AG04449 (cell line): Measurements from ENCODE around the gene ADRA2C.

Source experiments
- CTCF ChIA-PET: fragments of 350-600 bp; formaldehyde crosslinking; extraction: SDS; loops from one replicate; lab custom pipeline; 2021; ENCODE audit warnings: antibody characterized with exemption; lab: Yijun Ruan, JAX
- POLR2A ChIA-PET: fragments of 400-600, 350-600 bp; formaldehyde crosslinking; extraction: SDS; loops from one replicate; lab custom pipeline; 2020; ENCODE audit warnings: antibody characterized with exemption, inconsistent platforms; lab: Yijun Ruan, JAX
- DNase-seq: peaks from one replicate; pipeline ENCODE4 v3.0.0-alpha.2; 2010; ENCODE audit warnings: low read depth, low spot score
- H3K4me3 ChIP-seq: 2 replicates; pipeline ENCODE4 v1.5.1; 2011; ENCODE audit warnings: low read depth, mild to moderate bottlenecking, control low read depth, low read length
- TF ChIP-seq, protein P1 (sequence below): IDR thresholded peaks from one replicate; pipeline ENCODE4 v1.5.1; 2011; ENCODE audit warnings: mild to moderate bottlenecking, moderate library complexity, low read length, control low read depth, inconsistent platforms; ENCODE audit not compliant: insufficient read depth; ENCODE audit errors: missing control alignments

The ADRA2C gene

DNA sequence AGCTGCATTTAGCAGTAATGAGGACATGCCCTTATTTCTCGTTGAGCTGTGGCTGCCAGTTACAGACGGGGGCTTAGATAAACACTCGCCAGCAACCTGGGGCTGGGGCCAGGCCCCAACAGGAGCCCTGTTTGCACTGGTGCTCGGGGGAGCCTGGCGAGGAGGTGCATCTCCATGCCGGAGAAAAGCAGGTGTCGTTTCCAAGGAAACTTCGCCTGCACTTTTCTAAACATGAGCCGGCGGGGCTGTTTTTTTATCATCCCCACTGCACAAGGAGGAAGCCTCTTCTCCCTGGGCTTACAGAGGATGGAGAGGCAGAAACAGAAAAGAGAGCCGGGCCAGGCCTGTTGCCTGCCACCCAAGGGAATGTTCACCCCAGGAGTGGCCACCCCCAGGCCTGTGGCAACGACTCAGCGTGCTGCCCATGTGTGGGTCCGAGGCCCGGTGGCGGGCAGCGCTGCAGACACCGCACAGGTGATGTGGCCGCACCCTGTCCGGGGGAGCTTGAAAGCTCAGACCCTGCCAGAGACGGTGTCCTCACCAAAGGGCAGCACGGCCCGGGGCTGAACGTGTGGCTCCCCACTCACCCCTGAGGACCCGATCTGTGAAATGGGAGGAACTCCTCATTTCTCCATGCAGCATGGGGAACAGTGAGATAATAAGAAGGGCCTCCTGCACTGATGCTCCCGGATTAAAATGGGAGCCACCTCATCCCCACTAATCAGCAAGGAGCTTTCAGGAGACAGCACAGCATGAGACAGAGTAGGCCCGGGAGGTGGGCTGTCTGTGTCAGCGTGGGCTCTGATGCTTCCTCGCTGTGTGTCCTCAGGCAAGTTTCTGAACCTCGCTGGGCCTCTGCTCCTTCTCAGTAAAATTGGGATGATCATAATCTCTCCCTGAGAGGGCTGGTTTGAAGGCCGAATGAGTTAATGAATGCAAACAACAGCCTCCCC, 33.8 kb upstream of the ADRA2C start:
- ChIA-PET POLR2A (no interaction called here), CTCF (no interaction called here)
- TF ChIP-seq, protein P1, sequence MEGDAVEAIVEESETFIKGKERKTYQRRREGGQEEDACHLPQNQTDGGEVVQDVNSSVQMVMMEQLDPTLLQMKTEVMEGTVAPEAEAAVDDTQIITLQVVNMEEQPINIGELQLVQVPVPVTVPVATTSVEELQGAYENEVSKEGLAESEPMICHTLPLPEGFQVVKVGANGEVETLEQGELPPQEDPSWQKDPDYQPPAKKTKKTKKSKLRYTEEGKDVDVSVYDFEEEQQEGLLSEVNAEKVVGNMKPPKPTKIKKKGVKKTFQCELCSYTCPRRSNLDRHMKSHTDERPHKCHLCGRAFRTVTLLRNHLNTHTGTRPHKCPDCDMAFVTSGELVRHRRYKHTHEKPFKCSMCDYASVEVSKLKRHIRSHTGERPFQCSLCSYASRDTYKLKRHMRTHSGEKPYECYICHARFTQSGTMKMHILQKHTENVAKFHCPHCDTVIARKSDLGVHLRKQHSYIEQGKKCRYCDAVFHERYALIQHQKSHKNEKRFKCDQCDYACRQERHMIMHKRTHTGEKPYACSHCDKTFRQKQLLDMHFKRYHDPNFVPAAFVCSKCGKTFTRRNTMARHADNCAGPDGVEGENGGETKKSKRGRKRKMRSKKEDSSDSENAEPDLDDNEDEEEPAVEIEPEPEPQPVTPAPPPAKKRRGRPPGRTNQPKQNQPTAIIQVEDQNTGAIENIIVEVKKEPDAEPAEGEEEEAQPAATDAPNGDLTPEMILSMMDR: no peak
- DNase-seq: no peak
- H3K4me3 ChIP-seq: no peak overlapping the region

DNA sequence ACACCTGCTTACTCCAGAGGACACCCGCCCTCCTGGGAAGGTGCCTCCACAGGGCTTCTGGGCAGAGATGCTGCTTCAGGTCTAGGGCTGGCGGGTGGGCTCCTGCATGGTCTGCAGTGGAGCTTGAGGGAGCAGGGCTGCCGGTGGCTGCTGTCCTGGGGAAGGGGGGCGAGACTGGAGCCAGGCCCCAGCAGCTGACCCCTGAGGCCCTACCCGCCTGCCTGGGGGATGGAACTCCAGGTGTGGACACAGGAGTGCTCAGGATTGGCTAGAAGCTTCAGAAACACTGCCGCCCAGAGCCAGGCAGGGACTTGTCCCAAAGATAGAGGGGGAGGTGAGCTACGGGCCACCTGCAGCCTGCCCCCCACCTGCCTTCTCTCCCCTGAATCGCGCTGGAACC, 33.0 kb upstream of the ADRA2C start:
- no peak overlapping the region for H3K4me3 ChIP-seq
- ChIA-PET POLR2A (no interaction called here), CTCF (interaction anchor here (1.0 kb wide), 1 partner anchor 14 kb away, joined by 3 read pairs; no protein-coding TSS in a partner anchor)
- TF ChIP-seq, protein P1: no peak
- DNase-seq: no peak

GRCh38 chr4:3735196-3735595, 31.0 kb upstream of the ADRA2C start:
- TF ChIP-seq, protein P1: no peak
- ChIA-PET CTCF (no interaction called here), POLR2A (no interaction called here)

DNA sequence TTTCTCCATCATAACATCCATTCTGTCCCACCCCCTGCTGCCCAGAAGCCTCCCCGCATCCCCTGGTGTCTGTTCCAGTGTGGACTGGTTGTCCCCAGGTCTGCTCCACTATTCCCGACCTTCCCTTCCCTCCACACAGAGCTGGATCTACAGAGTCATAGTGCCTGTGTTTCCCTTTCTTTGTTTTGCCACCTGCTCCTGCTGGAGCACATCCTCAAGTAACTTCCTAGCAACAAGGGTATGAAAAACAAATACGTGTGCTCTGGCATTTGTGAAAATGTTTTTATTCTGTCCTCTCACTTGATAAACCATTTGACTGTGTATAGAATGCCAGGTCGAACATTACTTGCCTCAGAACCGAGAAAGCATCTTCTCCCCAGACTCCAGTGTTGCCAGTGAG, 29.9 kb upstream of the ADRA2C start:
- H3K4me3 ChIP-seq: no peak overlapping the region
- no peak for DNase-seq
- POLR2A ChIA-PET: no interaction called here
- CTCF ChIA-PET: no interaction called here
- TF ChIP-seq, protein P1: no peak

More at GRCh38 chr4:3735196-3735595, 31.0 kb upstream of the ADRA2C start:
- no peak overlapping the region for H3K4me3 ChIP-seq
- no peak for DNase-seq

DNA sequence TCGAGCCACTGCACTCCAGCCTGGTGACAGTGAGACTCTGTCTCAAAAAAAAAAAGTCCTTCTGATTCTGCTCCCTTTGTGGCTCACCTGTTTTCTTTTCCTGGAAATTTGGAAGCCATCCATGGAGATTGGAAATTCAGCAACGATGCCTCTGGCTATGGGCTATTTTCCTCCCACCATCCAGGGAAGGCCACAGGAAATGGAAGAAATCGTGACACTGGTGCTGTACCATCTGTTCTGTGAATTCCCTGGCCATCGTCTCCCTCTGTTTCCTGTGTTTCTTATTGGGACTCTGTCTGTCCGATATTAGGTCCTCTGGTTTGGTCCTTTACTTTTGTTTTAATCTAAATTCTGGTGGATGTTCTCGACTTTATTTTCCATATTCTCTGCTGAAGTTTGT, 29.4 kb upstream of the ADRA2C start:
- no peak for DNase-seq
- ChIA-PET CTCF (no interaction called here), POLR2A (no interaction called here)
- H3K4me3 ChIP-seq: no peak overlapping the region
- TF ChIP-seq, protein P1: no peak

DNA sequence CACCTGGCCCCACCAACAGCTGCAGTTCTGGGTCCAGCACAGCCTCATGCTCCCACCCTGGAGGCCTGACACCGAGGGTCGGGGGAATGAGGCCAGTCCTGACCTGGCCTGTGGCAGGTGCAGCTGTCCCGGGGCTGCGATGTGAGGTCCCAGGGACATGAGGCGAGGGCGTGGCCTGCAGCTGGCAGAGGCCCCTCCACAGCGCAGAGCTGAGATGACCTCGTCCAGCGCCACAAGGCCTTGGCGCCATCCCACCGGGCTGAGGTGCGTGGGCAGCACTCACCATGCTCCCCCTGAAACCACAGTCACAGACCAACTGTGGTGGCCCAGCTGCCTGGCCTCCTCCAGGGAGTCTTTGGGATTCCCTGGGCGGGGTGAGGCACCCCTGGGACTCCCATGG, 26.6 kb upstream of the ADRA2C start:
- no peak overlapping the region for H3K4me3 ChIP-seq
- ChIA-PET CTCF (no interaction called here), POLR2A (no interaction called here)
- no peak for DNase-seq
- TF ChIP-seq, protein P1: no peak
